Upper lobe of left lung (tissue), 6 donors: Measurements from ENCODE around the gene TM4SF1. TPM values are rescaled to one million over a fixed set of nuclear protein-coding genes. Genes with fewer than 3 reads are reported as not detected.

Experiments used
- ATAC-seq, 2 donors: fragments of 200-7000 bp; cut with Tn5 transposase; one replicate each; pipeline ENCODE4 v1.9.1; 2022; ENCODE audit warnings: mild to moderate bottlenecking in 2 of 2, moderate library complexity in 2 of 2; ENCODE audit not compliant: low FRiP score in 2 of 2
- DNase-seq, 2 donors: peaks; one replicate each; pipeline ENCODE4 v3.0.0-alpha.2; 2019 to 2020
- H3K27ac ChIP-seq, 4 donors: fragments of 200-600 bp; sonication (generic); one replicate each; pipeline ENCODE4 v1.5.1; 2016 to 2019
- H3K27me3 ChIP-seq, 4 donors: fragments of 200-600 bp; sonication (generic); one replicate each; pipeline ENCODE4 v1.5.1; 2017 to 2019
- H3K36me3 ChIP-seq, 4 donors: fragments of 200-600 bp; sonication (generic); one replicate each; pipeline ENCODE4 v1.5.1; 2016 to 2019
- H3K4me1 ChIP-seq, 4 donors: fragments of 200-600 bp; sonication (generic); one replicate each; pipeline ENCODE4 v1.5.1; 2018 to 2019
- H3K4me3 ChIP-seq, 4 donors: fragments of 200-600 bp; sonication (generic); one replicate each; pipeline ENCODE4 v1.5.1; 2017 to 2019; ENCODE audit warnings: mild to moderate bottlenecking in 2 of 4, moderate library complexity in 1 of 4
- H3K9me3 ChIP-seq, 4 donors: fragments of 200-600 bp; sonication (generic); one replicate each; pipeline ENCODE4 v1.5.1; 2018 to 2019
- CTCF ChIP-seq, 6 experiments: fragments of 450-650 bp in 4 of 6; fragments of 200-600 bp in 2 of 6; sonication (generic) in 2 of 6; IDR thresholded peaks; one replicate each; pipeline ENCODE4 v1.5.1; 2016 to 2019; ENCODE audit warnings: antibody characterized with exemption in 6 of 6
- EP300 ChIP-seq, 4 donors: sonication (generic); formaldehyde crosslinking; IDR thresholded peaks; one replicate each; pipeline ENCODE4 v1.5.1; 2017; ENCODE audit warnings: antibody characterized with exemption in 4 of 4, control low read depth in 2 of 4
- POLR2A ChIP-seq, 4 donors: fragments of 450-650 bp; IDR thresholded peaks; one replicate each; pipeline ENCODE4 v1.5.1; 2016 to 2017; ENCODE audit warnings: antibody characterized with exemption in 4 of 4, mild to moderate bottlenecking in 2 of 4
- POLR2AphosphoS5 ChIP-seq, 2 donors: sonication (generic); formaldehyde crosslinking; IDR thresholded peaks; one replicate each; pipeline ENCODE4 v1.5.1; 2017; ENCODE audit warnings: antibody characterized with exemption in 2 of 2
- WGBS, 2 donors: methylation state at CpG; one replicate each; pipeline ENCODE4 v1.1.5; 2017 to 2018; 5-methylcytosine and 5-hydroxymethylcytosine counted together
- total RNA-seq, 6 donors: library from RNA; depleted of rRNA in 4 of 6; stranded (reverse); fragments of >200 nt in 4 of 6; gene quantifications; one replicate each; pipeline versions ENCODE4 v1.1.0 to v1.2.1, GENCODE V29; 2016 to 2021
- donor health status: DM: no; HTN: no; CAD: no; lungs with moderate emphysema.
- donor health status: DM: no; HTN: yes; CAD: no; lungs with severe emphysema.

Gene TM4SF1
- total RNA-seq, 6 donors from 2014 or later = 40.9 to 337 (median 197) TPM

GRCh38 chr3:149396476-149396875, 19.0 kb upstream of the TM4SF1 start:
- Histone ChIP-seq H3K27me3 (no peaks in the 10 kb centered on the region), H3K4me1 (peaks cover 20 to 32% (median 25%) of the 10 kb centered on the region in 4 donors), H3K9me3 (no peaks in the 10 kb centered on the region), H3K4me3 (no peak overlapping the region), H3K27ac (peak overlapping the region in 1 of 4 donors; percentile 2), H3K36me3 (no peaks in the 10 kb centered on the region)
- TF ChIP-seq POLR2A (IDR thresholded peaks at IDR 0.05) (no peak), EP300 (IDR thresholded peaks at IDR 0.05) (no peak), POLR2AphosphoS5 (IDR thresholded peaks at IDR 0.05) (no peak), CTCF (IDR thresholded peaks at IDR 0.05) (no peak)
- ATAC-seq = no peak
- no peak for DNase-seq
- WGBS, 2 donors = 86 to 88% methylated on average over 6 of the region's 6 CpGs

- no peaks in the 10 kb centered on the region for H3K27me3 ChIP-seq
- ATAC-seq = no peak
- DNase-seq = no peak
- H3K4me3 ChIP-seq = no peak overlapping the region
- no peaks in the 10 kb centered on the region for H3K36me3 ChIP-seq
- H3K9me3 ChIP-seq = no peaks in the 10 kb centered on the region
- 58 to 60% methylated on average over 4 of the region's 4 CpGs for WGBS, 2 donors
- peak overlapping the region in 1 of 4 donors; percentile 35 for H3K27ac ChIP-seq
- peaks cover 11 to 29% (median 16%) of the 10 kb centered on the region in 4 donors for H3K4me1 ChIP-seq
- TF ChIP-seq EP300 (IDR thresholded peaks at IDR 0.05) = no peak
- TF ChIP-seq POLR2AphosphoS5 (IDR thresholded peaks at IDR 0.05) = no peak
- TF ChIP-seq CTCF (IDR thresholded peaks at IDR 0.05) = no peak
- TF ChIP-seq POLR2A (IDR thresholded peaks at IDR 0.05) = no peak
Observed at GRCh38 chr3:149395107-149396089, 17.9 kb upstream of the TM4SF1 start.

GRCh38 chr3:149393345-149394160, 16.1 kb upstream of the TM4SF1 start:
- no peak overlapping the region for H3K4me3 ChIP-seq
- peak; percentile 79 to 84 for ATAC-seq
- no peaks in the 10 kb centered on the region for H3K9me3 ChIP-seq
- H3K36me3 ChIP-seq = no peaks in the 10 kb centered on the region
- H3K27me3 ChIP-seq = no peaks in the 10 kb centered on the region
- TF ChIP-seq EP300 (IDR thresholded peaks at IDR 0.05) = no peak
- no peak for TF ChIP-seq POLR2AphosphoS5 (IDR thresholded peaks at IDR 0.05)
- TF ChIP-seq POLR2A (IDR thresholded peaks at IDR 0.05) = no peak
- peak; percentile 59 to 80 (median 74) for TF ChIP-seq CTCF (IDR thresholded peaks at IDR 0.05)
- peak overlapping the region in 1 of 4 donors; percentile 40 for H3K27ac ChIP-seq
- DNase-seq = peak in 1 of 2 donors; percentile 86
- H3K4me1 ChIP-seq = peaks cover 11 to 29% (median 16%) of the 10 kb centered on the region in 4 donors
- 31% methylated on average over 4 of the region's 4 CpGs for WGBS, 2 donors

- no peak overlapping the region for H3K27ac ChIP-seq
- no peak overlapping the region for H3K4me3 ChIP-seq
- ATAC-seq (no peak), DNase-seq (no peak)
- no peaks in the 10 kb centered on the region for H3K27me3 ChIP-seq
- peaks cover 18 to 40% (median 24%) of the 10 kb centered on the region in 4 donors for H3K4me1 ChIP-seq
- TF ChIP-seq POLR2A (IDR thresholded peaks at IDR 0.05) (no peak), CTCF (IDR thresholded peaks at IDR 0.05) (no peak), EP300 (IDR thresholded peaks at IDR 0.05) (no peak), POLR2AphosphoS5 (IDR thresholded peaks at IDR 0.05) (no peak)
- 60 to 63% methylated on average over 5 of the region's 5 CpGs for WGBS, 2 donors
- no peaks in the 10 kb centered on the region for H3K36me3 ChIP-seq
- no peaks in the 10 kb centered on the region for H3K9me3 ChIP-seq
Observed at GRCh38 chr3:149391960-149392359, 14.5 kb upstream of the TM4SF1 start.
